GM19328 (cell line): ENCODE data around the gene CCNL1.
A peak's percentile ranks its signal among the peaks of the same experiment; 100 is the strongest.
"Not testable (repeated sequence)": the region's sequence is repeated elsewhere in the genome, so short reads cannot be mapped to it uniquely, and the experiment has no call there.

Experiments used
- ATAC-seq: cut with Tn5 transposase; IDR thresholded peaks from one replicate; pipeline ENCODE4 v1.9.1; 2021; ENCODE audit warnings: mild to moderate bottlenecking, moderate library complexity; ENCODE audit not compliant: unreplicated experiment

The CCNL1 gene

GRCh38 chr3:157159762-157160657 is at the start of gene CCNL1:
Gene CCNL1 (minus strand): TSS chr3:157160147. CDS start chr3:157160094, 53 bp downstream.
- peak; percentile 79 for ATAC-seq

GRCh38 chr3:157204880-157205279 is 44.9 kb upstream of the CCNL1 start:
- ATAC-seq, result no peak

- no peak for ATAC-seq
Observed at GRCh38 chr3:157204431-157204830, 44.5 kb upstream of the CCNL1 start.

GRCh38 chr3:157201648-157202278 is 41.8 kb upstream of the CCNL1 start:
- ATAC-seq, result peak; percentile 75

GRCh38 chr3:157199841-157200240 is 39.9 kb upstream of the CCNL1 start:
- ATAC-seq, result no peak

GRCh38 chr3:157195965-157196364 is 36.0 kb upstream of the CCNL1 start:
- ATAC-seq, result no peak

- ATAC-seq, result not testable (repeated sequence)
Observed at GRCh38 chr3:157191149-157191548, 31.2 kb upstream of the CCNL1 start.

- ATAC-seq, result no peak
Observed at GRCh38 chr3:157190380-157190872, 30.5 kb upstream of the CCNL1 start.

GRCh38 chr3:157188391-157188790 is 28.4 kb upstream of the CCNL1 start:
- ATAC-seq, result no peak

- no peak for ATAC-seq
Observed at GRCh38 chr3:157182879-157183278, 22.9 kb upstream of the CCNL1 start.

GRCh38 chr3:157180262-157180661 is 20.3 kb upstream of the CCNL1 start:
- ATAC-seq, result no peak

- ATAC-seq, result no peak
Observed at GRCh38 chr3:157179365-157179803, 19.4 kb upstream of the CCNL1 start.

GRCh38 chr3:157178503-157179364 is 18.8 kb upstream of the CCNL1 start:
- not testable (repeated sequence) for ATAC-seq

GRCh38 chr3:157177801-157178453 is 18.0 kb upstream of the CCNL1 start:
- not testable (repeated sequence) for ATAC-seq

- ATAC-seq, result no peak
Observed at GRCh38 chr3:157176934-157177333, 17.0 kb upstream of the CCNL1 start.

- no peak for ATAC-seq
Observed at GRCh38 chr3:157175691-157176507, 16.0 kb upstream of the CCNL1 start.

- peak; percentile 97 for ATAC-seq
Observed at GRCh38 chr3:157174649-157175498, 14.9 kb upstream of the CCNL1 start.

- no peak for ATAC-seq
Observed at GRCh38 chr3:157174290-157174648, 14.3 kb upstream of the CCNL1 start.

GRCh38 chr3:157173343-157173742 is 13.4 kb upstream of the CCNL1 start:
- ATAC-seq, result not testable (repeated sequence)
